Measurements from ENCODE around the gene BTG2.
A peak's percentile ranks its signal among the peaks of the same experiment; 100 is the strongest.

Gene BTG2

DNA sequence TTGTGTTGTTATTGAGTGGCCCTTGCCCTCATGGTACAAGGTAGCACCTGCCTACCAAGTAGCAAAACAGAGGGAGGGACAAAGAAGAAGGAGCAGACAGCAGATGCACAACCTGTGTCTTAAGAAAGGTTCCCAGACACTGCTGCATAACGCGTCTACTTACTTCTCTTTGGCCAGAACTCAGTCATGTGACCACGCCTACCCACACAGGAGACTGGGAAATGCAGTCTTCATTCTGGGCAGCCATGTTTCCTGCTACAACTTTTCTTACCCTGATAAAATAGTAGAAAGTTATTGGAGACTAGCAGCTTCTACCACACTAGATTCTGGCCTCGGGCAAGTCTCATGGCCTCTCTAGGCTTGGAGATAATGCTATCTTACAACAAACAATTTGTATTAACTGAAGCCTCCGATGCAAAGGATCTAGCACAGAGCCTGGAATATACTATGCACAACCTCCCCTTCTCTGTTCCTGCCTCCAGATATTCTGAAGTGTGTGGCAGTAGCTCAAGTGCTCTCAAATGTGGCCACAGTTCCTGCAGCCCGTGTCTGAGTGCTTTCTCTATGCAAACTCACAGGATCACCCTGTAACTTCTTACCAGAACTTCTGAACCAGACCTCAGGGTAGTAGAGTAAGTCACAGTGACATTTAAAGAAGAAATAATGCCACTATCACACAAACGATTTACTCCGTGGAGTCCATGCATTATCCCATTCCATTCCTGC is 34.1 kb upstream of the BTG2 start:
- FAIRE-seq, result peak; percentile 84
- DNase-seq (ENCODE audit: insufficient read length), result no peak
- TF ChIP-seq POLR2AphosphoS5 (IDR thresholded peaks at IDR 0.05; ENCODE audit: low read depth, low read length) (no peak), POLR2A (IDR thresholded peaks at IDR 0.05; ENCODE audit: low read depth, low read length) (no peak), TAF1 (IDR thresholded peaks at IDR 0.05; ENCODE audit: borderline replicate concordance, low read depth, low read length) (no peak)

DNA sequence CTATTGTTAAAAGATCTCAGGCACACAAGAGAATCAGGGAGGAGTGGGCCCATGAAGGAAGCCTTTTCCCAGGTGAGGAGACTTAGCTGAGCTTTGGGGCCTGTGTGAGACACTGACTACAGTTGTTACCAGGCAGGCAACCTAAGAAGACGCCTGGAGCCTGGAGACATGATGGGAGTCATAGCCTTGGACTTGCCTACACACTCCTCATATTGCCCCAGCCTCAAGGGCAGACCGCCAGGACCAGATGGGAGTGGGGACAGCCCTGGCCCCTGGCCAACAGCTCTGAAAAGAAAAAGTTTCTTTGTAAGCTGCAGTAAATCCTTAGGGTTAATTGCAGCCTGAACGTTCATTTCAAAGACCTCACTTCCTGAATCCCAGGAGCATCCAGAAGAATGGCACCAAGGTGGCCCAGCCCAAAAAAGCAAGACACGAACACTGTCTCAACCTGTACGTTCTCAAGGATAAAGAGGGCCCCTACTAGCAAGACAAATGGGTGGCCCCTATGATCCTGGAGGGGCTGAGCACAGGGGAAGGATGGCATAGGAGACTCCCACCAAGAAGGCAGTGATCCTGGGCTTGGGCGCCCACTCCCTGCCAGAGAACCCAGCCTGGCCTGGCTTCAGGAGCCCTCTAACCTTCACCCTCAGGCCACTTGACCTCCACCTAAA is 33.2 kb upstream of the BTG2 start:
- TF ChIP-seq POLR2A (IDR thresholded peaks at IDR 0.05; ENCODE audit: low read depth, low read length) (no peak), TAF1 (IDR thresholded peaks at IDR 0.05; ENCODE audit: borderline replicate concordance, low read depth, low read length) (no peak), POLR2AphosphoS5 (IDR thresholded peaks at IDR 0.05; ENCODE audit: low read depth, low read length) (no peak)
- FAIRE-seq (no peak), DNase-seq (ENCODE audit: insufficient read length) (no peak)

DNA sequence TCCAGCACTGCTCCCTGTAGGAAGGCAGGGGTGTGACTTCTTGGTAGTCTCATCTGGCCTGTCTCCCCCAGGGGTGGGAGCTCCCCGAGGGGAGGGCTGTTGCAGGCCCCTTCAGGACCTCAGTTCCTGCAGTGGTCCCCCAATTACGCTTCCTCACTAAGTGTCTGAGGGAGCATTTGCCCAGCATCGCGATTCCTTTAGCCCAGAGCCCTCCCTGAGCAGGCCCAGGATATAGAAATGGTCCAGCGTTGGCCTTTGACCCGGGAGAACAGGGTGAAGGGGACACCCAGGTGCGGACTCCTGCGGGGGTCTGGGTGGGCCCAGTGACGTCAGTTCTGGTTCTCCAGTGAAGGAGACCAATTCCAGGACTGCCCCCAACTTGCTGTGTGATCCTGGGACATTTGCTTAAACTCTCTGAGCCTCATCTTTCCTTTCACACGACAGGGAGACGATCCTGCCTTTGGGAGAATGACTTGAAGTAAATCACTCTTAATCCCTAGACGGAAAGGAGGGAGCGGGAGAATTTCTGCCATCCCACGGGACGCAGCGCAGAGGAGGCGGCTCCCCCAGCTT is 32.6 kb upstream of the BTG2 start:
- DNase-seq (ENCODE audit: insufficient read length), result no peak
- TF ChIP-seq TAF1 (IDR thresholded peaks at IDR 0.05; ENCODE audit: borderline replicate concordance, low read depth, low read length) (no peak), POLR2A (IDR thresholded peaks at IDR 0.05; ENCODE audit: low read depth, low read length) (0 out of 2 replicates have a peak, but pooled peaks have one; percentile 12), POLR2AphosphoS5 (IDR thresholded peaks at IDR 0.05; ENCODE audit: low read depth, low read length) (no peak)
- no peak for FAIRE-seq

- DNase-seq (ENCODE audit: insufficient read length) (peak; percentile 54), FAIRE-seq (peak; percentile 67)
- TF ChIP-seq POLR2AphosphoS5 (IDR thresholded peaks at IDR 0.05; ENCODE audit: low read depth, low read length) (no peak; the same call in 1 of the 2 replicates), TAF1 (IDR thresholded peaks at IDR 0.05; ENCODE audit: borderline replicate concordance, low read depth, low read length) (no peak), POLR2A (IDR thresholded peaks at IDR 0.05; ENCODE audit: low read depth, low read length) (no peak; the same call in 1 of the 2 replicates)
Measured at GRCh38 chr1:203273206-203273868, 32.0 kb upstream of the BTG2 start.

GRCh38 chr1:203273869-203274602 is 31.3 kb upstream of the BTG2 start:
- peak; percentile 45; the same call in 1 of the 2 replicates for TF ChIP-seq POLR2A (IDR thresholded peaks at IDR 0.05; ENCODE audit: low read depth, low read length)
- TF ChIP-seq POLR2AphosphoS5 (IDR thresholded peaks at IDR 0.05; ENCODE audit: low read depth, low read length), result no peak
- FAIRE-seq (peak; percentile 38), DNase-seq (ENCODE audit: insufficient read length) (no peak)

GRCh38 chr1:203274603-203275381 is 30.5 kb upstream of the BTG2 start:
- FAIRE-seq (no peak), DNase-seq (ENCODE audit: insufficient read length) (no peak)
- TF ChIP-seq TAF1 (IDR thresholded peaks at IDR 0.05; ENCODE audit: borderline replicate concordance, low read depth, low read length) (no peak), POLR2A (IDR thresholded peaks at IDR 0.05; ENCODE audit: low read depth, low read length) (no peak), POLR2AphosphoS5 (IDR thresholded peaks at IDR 0.05; ENCODE audit: low read depth, low read length) (no peak)

DNA sequence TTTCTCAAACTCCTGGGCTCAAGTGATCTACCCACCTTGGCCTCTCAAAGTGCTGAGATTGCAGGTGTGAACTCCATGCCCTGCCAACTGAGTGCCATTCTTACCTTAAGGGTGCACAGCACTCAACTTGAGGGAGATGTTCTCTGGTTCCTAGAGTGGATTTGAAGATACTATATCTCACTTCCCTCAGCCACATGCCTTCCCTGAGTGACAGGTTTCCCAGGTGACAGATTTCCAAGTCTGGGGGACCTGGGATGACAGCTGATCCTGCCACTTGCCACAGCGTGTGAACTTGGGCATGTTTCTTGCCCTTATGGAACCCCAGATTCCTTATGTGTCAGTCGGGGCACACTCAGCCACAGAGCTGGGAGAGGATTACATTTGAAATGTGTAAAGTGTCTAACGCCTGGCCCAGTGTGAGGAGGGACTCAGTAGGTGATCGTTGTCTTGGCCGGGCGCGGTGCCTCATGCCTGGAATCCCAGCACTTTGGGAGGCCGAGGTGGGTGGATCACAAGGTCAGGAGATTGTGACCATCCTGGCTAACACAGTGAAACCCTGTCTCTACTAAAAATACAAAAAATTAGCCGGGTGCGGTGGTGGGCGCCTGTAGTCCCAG is 29.6 kb upstream of the BTG2 start:
- no peak for FAIRE-seq
- no peak for DNase-seq (ENCODE audit: insufficient read length)
- TF ChIP-seq TAF1 (IDR thresholded peaks at IDR 0.05; ENCODE audit: borderline replicate concordance, low read depth, low read length) (no peak), POLR2AphosphoS5 (IDR thresholded peaks at IDR 0.05; ENCODE audit: low read depth, low read length) (no peak), POLR2A (IDR thresholded peaks at IDR 0.05; ENCODE audit: low read depth, low read length) (no peak)

DNA sequence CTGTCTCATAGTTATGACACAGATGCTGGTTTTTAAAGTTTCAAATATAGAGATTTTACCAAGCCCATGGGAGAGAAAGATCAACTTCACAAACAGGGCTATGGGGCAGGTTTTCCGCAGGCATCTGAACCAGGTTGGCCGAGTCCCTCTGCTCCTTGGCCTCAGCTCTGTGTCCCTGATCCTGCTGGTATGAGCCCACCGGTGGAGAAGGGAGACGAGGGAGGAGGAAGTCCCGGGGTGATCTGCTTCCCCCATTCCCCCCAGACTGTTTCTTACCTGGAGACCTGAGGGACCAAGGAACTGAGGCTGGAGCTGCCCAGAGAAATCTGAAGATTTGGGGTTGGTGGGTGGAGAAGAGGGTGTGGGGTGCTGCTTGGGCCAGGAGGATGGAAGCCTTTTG is 28.9 kb upstream of the BTG2 start:
- TF ChIP-seq POLR2AphosphoS5 (IDR thresholded peaks at IDR 0.05; ENCODE audit: low read depth, low read length), result no peak
- TF ChIP-seq POLR2A (IDR thresholded peaks at IDR 0.05; ENCODE audit: low read depth, low read length), result no peak
- no peak for TF ChIP-seq TAF1 (IDR thresholded peaks at IDR 0.05; ENCODE audit: borderline replicate concordance, low read depth, low read length)
- no peak for FAIRE-seq
- DNase-seq (ENCODE audit: insufficient read length), result no peak

DNA sequence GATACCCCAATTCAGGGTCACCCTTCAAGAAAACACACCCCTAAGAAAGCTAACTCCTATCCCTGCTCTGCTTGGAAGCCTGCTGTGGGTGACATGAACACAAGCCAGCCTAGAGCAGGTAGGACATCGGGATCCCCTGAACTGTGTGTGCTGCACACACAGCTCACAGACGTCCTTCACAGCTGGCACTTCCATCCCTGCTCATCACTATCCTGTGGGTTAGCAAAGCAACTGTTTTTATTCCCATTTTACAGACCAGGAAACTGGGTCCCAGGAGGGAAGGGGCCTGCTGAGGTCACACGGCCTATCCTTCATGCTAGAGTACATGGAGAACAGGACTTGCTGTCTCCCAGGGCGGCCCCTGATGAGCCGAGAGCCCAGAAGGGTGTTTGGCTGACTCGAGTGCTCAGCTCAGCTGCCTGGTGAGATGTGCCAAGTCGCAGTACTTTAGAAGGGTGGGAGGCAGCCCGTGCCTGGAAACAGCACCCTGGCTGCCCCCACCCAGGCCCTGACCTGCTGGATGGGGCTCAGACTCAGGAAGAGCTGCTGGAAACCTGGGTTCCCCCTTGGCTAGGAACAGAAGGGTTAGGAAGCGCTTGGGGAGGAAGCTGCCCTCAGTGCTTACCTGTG is 28.3 kb upstream of the BTG2 start:
- DNase-seq (ENCODE audit: insufficient read length) (no peak), FAIRE-seq (no peak)
- TF ChIP-seq POLR2AphosphoS5 (IDR thresholded peaks at IDR 0.05; ENCODE audit: low read depth, low read length) (no peak), TAF1 (IDR thresholded peaks at IDR 0.05; ENCODE audit: borderline replicate concordance, low read depth, low read length) (no peak), POLR2A (IDR thresholded peaks at IDR 0.05; ENCODE audit: low read depth, low read length) (no peak)

All from GM12892 (cell line).